Measurements from ENCODE around the gene SLCO4A1.
"Not testable (repeated sequence)": the region's sequence is repeated elsewhere in the genome, so short reads cannot be mapped to it uniquely, and the experiment has no call there.

SLCO4A1 gene

GRCh38 chr20:62624325-62624690, 18.0 kb upstream of the SLCO4A1 start:
- no peak for DNase-seq (ENCODE audit: insufficient read length, low spot score)
- peak; percentile 4 for TF ChIP-seq CTCF (IDR thresholded peaks at IDR 0.05; ENCODE audit: insufficient read depth, missing control alignments)
- no peak for FAIRE-seq

DNA sequence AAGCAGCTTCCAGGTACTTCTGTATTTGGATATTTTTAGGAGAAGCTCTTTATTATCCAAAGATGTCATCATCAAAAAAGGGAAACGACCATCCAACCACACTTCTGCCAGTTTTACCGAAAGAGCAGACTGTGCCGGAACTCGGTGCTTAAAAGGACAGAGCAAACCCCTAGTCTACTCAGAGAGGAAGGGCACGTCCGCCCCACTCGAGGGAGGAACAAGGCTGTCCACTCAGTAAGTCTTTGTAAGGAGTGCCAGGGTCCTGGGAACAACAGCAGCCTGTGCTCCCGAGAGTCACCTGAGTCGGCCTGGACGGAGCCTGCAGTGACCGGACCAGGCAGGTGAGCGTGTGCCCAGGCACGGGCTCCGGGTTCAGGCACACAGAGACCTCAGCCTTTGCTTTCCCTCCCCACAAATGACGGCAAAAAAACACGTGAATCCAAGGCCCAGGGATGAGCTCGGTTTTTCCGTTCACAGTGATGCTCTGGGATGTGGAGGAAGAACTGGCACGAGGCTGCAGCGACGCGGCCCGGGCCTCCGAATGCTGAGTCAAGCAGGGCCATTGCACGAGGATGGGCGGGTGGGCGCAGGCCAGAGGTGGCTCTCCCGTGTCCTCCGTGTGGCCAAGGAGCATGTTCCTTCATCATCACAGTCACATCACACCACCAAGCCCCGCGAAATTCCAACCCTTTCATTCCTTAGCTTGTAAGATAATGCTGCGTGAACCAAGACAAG, 17.4 kb upstream of the SLCO4A1 start:
- DNase-seq (ENCODE audit: insufficient read length, low spot score) (no peak), FAIRE-seq (no peak)
- no peak for TF ChIP-seq CTCF (IDR thresholded peaks at IDR 0.05; ENCODE audit: insufficient read depth, missing control alignments)

- FAIRE-seq: no peak
- no peak for DNase-seq (ENCODE audit: insufficient read length, low spot score)
Measured at GRCh38 chr20:62625516-62625915, 16.8 kb upstream of the SLCO4A1 start.

GRCh38 chr20:62625921-62626547, 16.3 kb upstream of the SLCO4A1 start:
- FAIRE-seq: no peak
- DNase-seq (ENCODE audit: insufficient read length, low spot score): no peak
- TF ChIP-seq CTCF (IDR thresholded peaks at IDR 0.05; ENCODE audit: insufficient read depth, missing control alignments): no peak

More at GRCh38 chr20:62625516-62625915, 16.8 kb upstream of the SLCO4A1 start:
- TF ChIP-seq CTCF (IDR thresholded peaks at IDR 0.05; ENCODE audit: insufficient read depth, missing control alignments): no peak

DNA sequence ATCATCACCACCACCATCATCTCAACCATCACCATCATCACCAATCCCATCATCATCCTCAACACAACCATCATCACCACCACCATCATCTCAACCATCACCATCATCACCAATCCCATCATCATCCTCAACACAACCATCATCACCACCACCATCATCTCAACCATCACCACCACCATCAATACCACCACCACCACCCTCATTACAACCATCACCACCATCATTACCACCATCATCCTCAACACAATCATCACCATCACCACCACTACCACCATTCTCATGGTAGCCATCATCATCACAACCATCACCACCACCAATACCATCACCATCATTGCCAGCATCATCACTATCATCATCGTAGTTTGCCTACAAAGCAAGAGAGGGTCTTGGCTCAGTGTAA, 14.9 kb upstream of the SLCO4A1 start:
- DNase-seq (ENCODE audit: insufficient read length, low spot score); FAIRE-seq: not testable (repeated sequence)

- no peak for DNase-seq (ENCODE audit: insufficient read length, low spot score)
- FAIRE-seq: no peak
- no peak for TF ChIP-seq CTCF (IDR thresholded peaks at IDR 0.05; ENCODE audit: insufficient read depth, missing control alignments)
Measured at GRCh38 chr20:62627901-62628612, 14.2 kb upstream of the SLCO4A1 start.

- DNase-seq (ENCODE audit: insufficient read length, low spot score) (no peak), FAIRE-seq (no peak)
- TF ChIP-seq CTCF (IDR thresholded peaks at IDR 0.05; ENCODE audit: insufficient read depth, missing control alignments): no peak
Measured at GRCh38 chr20:62628691-62629090, 13.6 kb upstream of the SLCO4A1 start.

Measured in D721Med (cell line).